ENCODE results near the gene TRPM5.

- TF ChIP-seq CTCF (IDR thresholded peaks at IDR 0.05; ENCODE audit: low read length) (no peak), EZH2 (optimal IDR thresholded peaks at IDR 0.05; ENCODE audit: low read depth, low read length) (no peak)
Observed at GRCh38 chr11:2414616-2415015, 29.7 kb downstream of the TRPM5 start.

Data from MM.1S (cell line).